Measurements from ENCODE around the gene PPP4R3A. TPM values are rescaled to one million over a fixed set of nuclear protein-coding genes. Genes with fewer than 3 reads are reported as not detected.

PPP4R3A gene
- total RNA-seq, 1 experiment from 2014 or later: 124 TPM

DNA sequence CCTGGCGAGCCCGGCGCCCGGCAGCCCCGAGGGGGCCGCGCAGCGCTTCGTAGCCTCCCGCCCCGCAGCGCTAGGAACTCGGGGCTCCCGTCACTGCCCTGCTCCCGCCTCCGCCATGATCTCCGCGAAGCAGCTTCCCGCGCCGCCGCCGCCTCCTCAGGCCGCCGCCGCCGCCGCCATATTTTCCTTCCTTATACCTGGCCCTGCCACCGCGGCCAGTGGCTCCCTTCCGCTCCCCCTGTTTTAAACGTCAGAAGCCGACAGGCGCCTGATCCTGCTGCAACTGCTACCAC is 286 bp downstream of the PPP4R3A start:
- Mint-ChIP-seq H3K4me1 (peaks cover 20% of the 10 kb centered on the region), H3K9me3 (no peaks in the 10 kb centered on the region), H3K36me3 (peaks cover 34% of the 10 kb centered on the region), H3K4me3 (peak overlapping the region; percentile 99), H3K27ac (peak overlapping the region; percentile 100), H3K27me3 (ENCODE audit: low read depth) (peaks cover under 1% of the 10 kb centered on the region; the same call in 1 of the 2 replicates)
- TF ChIP-seq, protein P1, sequence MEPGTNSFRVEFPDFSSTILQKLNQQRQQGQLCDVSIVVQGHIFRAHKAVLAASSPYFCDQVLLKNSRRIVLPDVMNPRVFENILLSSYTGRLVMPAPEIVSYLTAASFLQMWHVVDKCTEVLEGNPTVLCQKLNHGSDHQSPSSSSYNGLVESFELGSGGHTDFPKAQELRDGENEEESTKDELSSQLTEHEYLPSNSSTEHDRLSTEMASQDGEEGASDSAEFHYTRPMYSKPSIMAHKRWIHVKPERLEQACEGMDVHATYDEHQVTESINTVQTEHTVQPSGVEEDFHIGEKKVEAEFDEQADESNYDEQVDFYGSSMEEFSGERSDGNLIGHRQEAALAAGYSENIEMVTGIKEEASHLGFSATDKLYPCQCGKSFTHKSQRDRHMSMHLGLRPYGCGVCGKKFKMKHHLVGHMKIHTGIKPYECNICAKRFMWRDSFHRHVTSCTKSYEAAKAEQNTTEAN (CRISPR knock-in tag; IDR thresholded peaks at IDR 0.05): no peak
- TF ChIP-seq JAZF1 (CRISPR knock-in tag; IDR thresholded peaks at IDR 0.05) (no peak), ESRRA (CRISPR knock-in tag; IDR thresholded peaks at IDR 0.05; ENCODE audit: borderline replicate concordance) (0 out of 2 replicates have a peak, but pooled peaks have one; percentile 11), SMAD4 (CRISPR knock-in tag; IDR thresholded peaks at IDR 0.05) (no peak)
- TF ChIP-seq, protein P2, sequence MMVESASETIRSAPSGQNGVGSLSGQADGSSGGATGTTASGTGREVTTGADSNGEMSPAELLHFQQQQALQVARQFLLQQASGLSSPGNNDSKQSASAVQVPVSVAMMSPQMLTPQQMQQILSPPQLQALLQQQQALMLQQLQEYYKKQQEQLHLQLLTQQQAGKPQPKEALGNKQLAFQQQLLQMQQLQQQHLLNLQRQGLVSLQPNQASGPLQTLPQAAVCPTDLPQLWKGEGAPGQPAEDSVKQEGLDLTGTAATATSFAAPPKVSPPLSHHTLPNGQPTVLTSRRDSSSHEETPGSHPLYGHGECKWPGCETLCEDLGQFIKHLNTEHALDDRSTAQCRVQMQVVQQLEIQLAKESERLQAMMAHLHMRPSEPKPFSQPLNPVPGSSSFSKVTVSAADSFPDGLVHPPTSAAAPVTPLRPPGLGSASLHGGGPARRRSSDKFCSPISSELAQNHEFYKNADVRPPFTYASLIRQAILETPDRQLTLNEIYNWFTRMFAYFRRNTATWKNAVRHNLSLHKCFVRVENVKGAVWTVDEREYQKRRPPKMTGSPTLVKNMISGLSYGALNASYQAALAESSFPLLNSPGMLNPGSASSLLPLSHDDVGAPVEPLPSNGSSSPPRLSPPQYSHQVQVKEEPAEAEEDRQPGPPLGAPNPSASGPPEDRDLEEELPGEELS (CRISPR knock-in tag; IDR thresholded peaks at IDR 0.05): 0 out of 2 replicates have a peak, but pooled peaks have one; percentile 0
- TF ChIP-seq, protein P3, sequence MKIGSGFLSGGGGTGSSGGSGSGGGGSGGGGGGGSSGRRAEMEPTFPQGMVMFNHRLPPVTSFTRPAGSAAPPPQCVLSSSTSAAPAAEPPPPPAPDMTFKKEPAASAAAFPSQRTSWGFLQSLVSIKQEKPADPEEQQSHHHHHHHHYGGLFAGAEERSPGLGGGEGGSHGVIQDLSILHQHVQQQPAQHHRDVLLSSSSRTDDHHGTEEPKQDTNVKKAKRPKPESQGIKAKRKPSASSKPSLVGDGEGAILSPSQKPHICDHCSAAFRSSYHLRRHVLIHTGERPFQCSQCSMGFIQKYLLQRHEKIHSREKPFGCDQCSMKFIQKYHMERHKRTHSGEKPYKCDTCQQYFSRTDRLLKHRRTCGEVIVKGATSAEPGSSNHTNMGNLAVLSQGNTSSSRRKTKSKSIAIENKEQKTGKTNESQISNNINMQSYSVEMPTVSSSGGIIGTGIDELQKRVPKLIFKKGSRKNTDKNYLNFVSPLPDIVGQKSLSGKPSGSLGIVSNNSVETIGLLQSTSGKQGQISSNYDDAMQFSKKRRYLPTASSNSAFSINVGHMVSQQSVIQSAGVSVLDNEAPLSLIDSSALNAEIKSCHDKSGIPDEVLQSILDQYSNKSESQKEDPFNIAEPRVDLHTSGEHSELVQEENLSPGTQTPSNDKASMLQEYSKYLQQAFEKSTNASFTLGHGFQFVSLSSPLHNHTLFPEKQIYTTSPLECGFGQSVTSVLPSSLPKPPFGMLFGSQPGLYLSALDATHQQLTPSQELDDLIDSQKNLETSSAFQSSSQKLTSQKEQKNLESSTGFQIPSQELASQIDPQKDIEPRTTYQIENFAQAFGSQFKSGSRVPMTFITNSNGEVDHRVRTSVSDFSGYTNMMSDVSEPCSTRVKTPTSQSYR (CRISPR knock-in tag; IDR thresholded peaks at IDR 0.05): no peak
- ATAC-seq: peak; percentile 28
- no peak for DNase-seq (ENCODE audit: low spot score)
- ChIA-PET POLR2A (interaction anchor here (1.0 to 1.2 kb wide), 3 partner anchors 9 to 206 kb away, joined by 3 to 4 read pairs (median 3); no protein-coding TSS in a partner anchor), CTCF (no interaction called here)

DNA sequence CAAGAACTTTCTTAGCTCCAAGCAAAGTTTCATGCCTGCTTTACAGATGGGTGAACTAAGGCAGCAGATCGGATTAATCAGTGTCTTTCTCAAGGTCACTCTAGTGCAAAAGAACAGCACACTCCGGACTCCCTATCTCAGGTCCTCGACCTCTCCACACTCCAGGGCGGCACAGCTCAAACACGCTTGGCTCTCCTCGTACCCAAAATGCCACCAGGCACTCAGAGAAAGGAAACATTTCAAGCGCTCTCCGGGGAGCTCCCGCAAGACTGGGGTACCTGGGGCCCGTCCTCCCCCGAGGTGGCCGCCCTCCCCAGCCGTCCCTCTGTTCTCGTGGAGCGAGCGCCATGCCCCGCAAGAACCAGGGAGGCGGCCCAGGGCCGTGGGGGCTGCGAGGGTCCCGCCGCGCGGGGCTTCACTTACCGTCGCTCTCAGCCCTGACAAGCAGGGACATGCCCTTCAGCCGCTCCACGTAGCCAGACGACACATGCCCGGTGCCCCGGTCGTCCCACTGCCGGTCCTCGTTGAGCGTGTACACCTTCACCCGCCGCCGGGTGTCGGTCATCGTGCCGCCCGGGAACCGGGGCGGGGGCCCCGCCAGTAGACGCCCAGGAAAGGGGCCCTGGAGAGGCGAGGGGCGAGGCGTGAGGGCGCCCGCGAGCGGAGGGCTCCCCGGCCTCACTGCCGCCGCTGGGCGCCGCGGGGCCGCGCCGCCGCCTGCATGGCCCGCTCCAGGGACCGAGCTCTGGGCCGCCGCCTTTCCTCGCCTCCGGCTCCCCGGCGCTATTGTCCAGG is 830 bp downstream of the PPP4R3A start:
- CTCF ChIA-PET: no interaction called here
- peaks cover 20% of the 10 kb centered on the region for H3K4me1 Mint-ChIP-seq
- TF ChIP-seq, protein P1 (CRISPR knock-in tag; IDR thresholded peaks at IDR 0.05): peak; percentile 39; the same call in 1 of the 2 replicates
- TF ChIP-seq, protein P4, sequence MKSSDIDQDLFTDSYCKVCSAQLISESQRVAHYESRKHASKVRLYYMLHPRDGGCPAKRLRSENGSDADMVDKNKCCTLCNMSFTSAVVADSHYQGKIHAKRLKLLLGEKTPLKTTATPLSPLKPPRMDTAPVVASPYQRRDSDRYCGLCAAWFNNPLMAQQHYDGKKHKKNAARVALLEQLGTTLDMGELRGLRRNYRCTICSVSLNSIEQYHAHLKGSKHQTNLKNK (CRISPR knock-in tag; IDR thresholded peaks at IDR 0.05): no peak
- TF ChIP-seq, protein P5, sequence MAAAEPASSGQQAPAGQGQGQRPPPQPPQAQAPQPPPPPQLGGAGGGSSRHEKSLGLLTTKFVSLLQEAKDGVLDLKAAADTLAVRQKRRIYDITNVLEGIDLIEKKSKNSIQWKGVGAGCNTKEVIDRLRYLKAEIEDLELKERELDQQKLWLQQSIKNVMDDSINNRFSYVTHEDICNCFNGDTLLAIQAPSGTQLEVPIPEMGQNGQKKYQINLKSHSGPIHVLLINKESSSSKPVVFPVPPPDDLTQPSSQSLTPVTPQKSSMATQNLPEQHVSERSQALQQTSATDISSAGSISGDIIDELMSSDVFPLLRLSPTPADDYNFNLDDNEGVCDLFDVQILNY (CRISPR knock-in tag; IDR thresholded peaks at IDR 0.05): no peak
- no peak for TF ChIP-seq HMGA2 (CRISPR knock-in tag; IDR thresholded peaks at IDR 0.05)
- TF ChIP-seq FOXP1 (CRISPR knock-in tag; IDR thresholded peaks at IDR 0.05; ENCODE audit: borderline replicate concordance): peak; percentile 39; the same call in 1 of the 2 replicates
- TF ChIP-seq, protein P6, sequence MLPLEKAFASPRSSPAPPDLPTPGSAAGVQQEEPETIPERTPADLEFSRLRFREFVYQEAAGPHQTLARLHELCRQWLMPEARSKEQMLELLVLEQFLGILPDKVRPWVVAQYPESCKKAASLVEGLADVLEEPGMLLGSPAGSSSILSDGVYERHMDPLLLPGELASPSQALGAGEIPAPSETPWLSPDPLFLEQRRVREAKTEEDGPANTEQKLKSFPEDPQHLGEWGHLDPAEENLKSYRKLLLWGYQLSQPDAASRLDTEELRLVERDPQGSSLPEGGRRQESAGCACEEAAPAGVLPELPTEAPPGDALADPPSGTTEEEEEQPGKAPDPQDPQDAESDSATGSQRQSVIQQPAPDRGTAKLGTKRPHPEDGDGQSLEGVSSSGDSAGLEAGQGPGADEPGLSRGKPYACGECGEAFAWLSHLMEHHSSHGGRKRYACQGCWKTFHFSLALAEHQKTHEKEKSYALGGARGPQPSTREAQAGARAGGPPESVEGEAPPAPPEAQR (CRISPR knock-in tag; IDR thresholded peaks at IDR 0.05): no peak
- TF ChIP-seq, protein P7, sequence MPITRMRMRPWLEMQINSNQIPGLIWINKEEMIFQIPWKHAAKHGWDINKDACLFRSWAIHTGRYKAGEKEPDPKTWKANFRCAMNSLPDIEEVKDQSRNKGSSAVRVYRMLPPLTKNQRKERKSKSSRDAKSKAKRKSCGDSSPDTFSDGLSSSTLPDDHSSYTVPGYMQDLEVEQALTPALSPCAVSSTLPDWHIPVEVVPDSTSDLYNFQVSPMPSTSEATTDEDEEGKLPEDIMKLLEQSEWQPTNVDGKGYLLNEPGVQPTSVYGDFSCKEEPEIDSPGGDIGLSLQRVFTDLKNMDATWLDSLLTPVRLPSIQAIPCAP (CRISPR knock-in tag; IDR thresholded peaks at IDR 0.05): 0 out of 2 replicates have a peak, but pooled peaks have one; percentile 25
- TF ChIP-seq, protein P8, sequence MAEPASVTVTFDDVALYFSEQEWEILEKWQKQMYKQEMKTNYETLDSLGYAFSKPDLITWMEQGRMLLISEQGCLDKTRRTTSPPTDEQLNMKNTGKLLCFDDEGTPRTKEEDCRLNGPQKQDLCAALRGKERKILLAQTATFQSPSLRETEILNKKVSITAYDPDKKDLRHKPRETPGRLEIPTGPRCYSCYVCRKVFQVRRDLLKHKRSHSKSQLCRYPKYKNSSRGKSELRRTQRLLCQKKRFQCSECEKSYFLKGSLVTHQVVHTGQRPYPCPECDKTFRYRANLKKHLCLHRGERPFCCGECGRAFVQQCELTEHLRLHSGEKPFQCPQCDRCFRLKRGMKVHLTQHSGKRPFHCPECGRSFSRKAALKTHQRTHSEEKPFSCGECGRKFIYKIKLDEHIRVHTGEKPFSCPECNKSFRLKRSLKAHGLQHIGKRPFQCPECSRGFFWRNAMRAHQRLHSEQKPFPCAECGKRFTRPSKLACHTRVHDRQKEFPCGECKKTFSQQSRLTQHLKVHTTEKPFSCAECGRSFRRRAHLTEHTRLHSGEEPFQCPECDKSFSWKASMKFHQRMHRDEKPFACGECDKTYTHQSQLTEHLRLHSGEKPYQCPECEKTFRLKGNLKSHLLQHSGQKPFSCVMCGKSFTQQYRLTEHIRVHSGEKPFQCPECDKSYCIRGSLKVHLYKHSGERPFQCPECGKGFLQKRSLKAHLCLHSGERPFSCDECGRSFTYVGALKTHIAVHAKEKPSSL (CRISPR knock-in tag; conservative IDR thresholded peaks at IDR 0.05): no peak
- no peak for TF ChIP-seq RELA (CRISPR knock-in tag; IDR thresholded peaks at IDR 0.05; ENCODE audit: borderline replicate concordance)
- TF ChIP-seq, protein P9, sequence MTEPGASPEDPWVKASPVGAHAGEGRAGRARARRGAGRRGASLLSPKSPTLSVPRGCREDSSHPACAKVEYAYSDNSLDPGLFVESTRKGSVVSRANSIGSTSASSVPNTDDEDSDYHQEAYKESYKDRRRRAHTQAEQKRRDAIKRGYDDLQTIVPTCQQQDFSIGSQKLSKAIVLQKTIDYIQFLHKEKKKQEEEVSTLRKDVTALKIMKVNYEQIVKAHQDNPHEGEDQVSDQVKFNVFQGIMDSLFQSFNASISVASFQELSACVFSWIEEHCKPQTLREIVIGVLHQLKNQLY (CRISPR knock-in tag; IDR thresholded peaks at IDR 0.05): no peak
- 0 out of 2 replicates have a peak, but pooled peaks have one; percentile 21 for TF ChIP-seq SMAD3 (CRISPR knock-in tag; IDR thresholded peaks at IDR 0.05; ENCODE audit: borderline replicate concordance)
- TF ChIP-seq KAT7 (CRISPR knock-in tag; IDR thresholded peaks at IDR 0.05; ENCODE audit: borderline replicate concordance): peak; percentile 27; the same call in 1 of the 2 replicates
- 0 out of 2 replicates have a peak, but pooled peaks have one; percentile 19 for TF ChIP-seq ESRRA (CRISPR knock-in tag; IDR thresholded peaks at IDR 0.05; ENCODE audit: borderline replicate concordance)

More for the DNA sequence above, 830 bp downstream of the PPP4R3A start:
- H3K36me3 Mint-ChIP-seq: peaks cover 36% of the 10 kb centered on the region
- ATAC-seq (peak; percentile 2), DNase-seq (ENCODE audit: low spot score) (peak; percentile 20)
- POLR2A ChIA-PET: interaction anchor here (0.6 to 1.2 kb wide), 4 partner anchors 9 to 206 kb away, joined by 3 to 4 read pairs (median 4); no protein-coding TSS in a partner anchor
- no peaks in the 10 kb centered on the region; the same call in 1 of the 2 replicates for H3K27me3 Mint-ChIP-seq (ENCODE audit: low read depth)
- peak overlapping the region; percentile 97 for H3K27ac Mint-ChIP-seq
- H3K9me3 Mint-ChIP-seq: no peaks in the 10 kb centered on the region
- peak overlapping the region; percentile 96 for H3K4me3 Mint-ChIP-seq
